ENCODE measurements around the gene BCAR1. TPM values are rescaled to one million over a fixed set of nuclear protein-coding genes. Genes with fewer than 3 reads are reported as not detected.
"Not testable (repeated sequence)": the region's sequence is repeated elsewhere in the genome, so short reads cannot be mapped to it uniquely, and the experiment has no call there.

Gene BCAR1
- total RNA-seq, 4 donors from 2014 or later: 34.6 to 63.7 (median 37.0) TPM

GRCh38 chr16:75246504-75247205 is 4.8 kb downstream of the BCAR1 start:
- Histone ChIP-seq H3K27me3 (no peaks in the 10 kb centered on the region), H3K9me3 (no peaks in the 10 kb centered on the region), H3K27ac (peak overlapping the region; percentile 92 to 97 (median 94)), H3K36me3 (peaks cover 0 to 13% of the 10 kb centered on the region in 2 donors), H3K4me3 (no peak overlapping the region), H3K4me1 (peaks cover 12 to 90% (median 67%) of the 10 kb centered on the region in 3 donors)
- WGBS, 2 donors (ENCODE audit: low coverage in 1 of 2): 60% methylated on average over 1 of the region's 12 CpGs; no CpG with 5 or more reads in 1 of the 2 donors
- no peak for ATAC-seq
- no peak for TF ChIP-seq EP300 (IDR thresholded peaks at IDR 0.05)
- no peak for TF ChIP-seq POLR2AphosphoS5 (IDR thresholded peaks at IDR 0.05)
- TF ChIP-seq POLR2A (IDR thresholded peaks at IDR 0.05): no peak
- TF ChIP-seq CTCF (IDR thresholded peaks at IDR 0.05): no peak

GRCh38 chr16:75244844-75245758 is 6.3 kb downstream of the BCAR1 start:
- peak overlapping the region; percentile 92 to 97 (median 94) for H3K27ac ChIP-seq
- peaks cover 12 to 90% (median 66%) of the 10 kb centered on the region in 3 donors for H3K4me1 ChIP-seq
- 17 to 25% methylated on average over 2 to 7 of the region's 25 CpGs for WGBS, 2 donors (ENCODE audit: low coverage in 1 of 2)
- TF ChIP-seq CTCF (IDR thresholded peaks at IDR 0.05) (no peak), POLR2AphosphoS5 (IDR thresholded peaks at IDR 0.05) (peak; percentile 69)
- peak overlapping the region in 1 of 2 donors; percentile 8 for H3K4me3 ChIP-seq
- H3K36me3 ChIP-seq: peaks cover 0 to 24% of the 10 kb centered on the region in 2 donors
- ATAC-seq: peak; percentile 91
- H3K9me3 ChIP-seq: no peaks in the 10 kb centered on the region
- H3K27me3 ChIP-seq: no peaks in the 10 kb centered on the region

GRCh38 chr16:75244225-75244809 is 7.1 kb downstream of the BCAR1 start:
- Histone ChIP-seq H3K27ac (peak overlapping the region; percentile 92 to 97 (median 94)), H3K4me3 (no peak overlapping the region), H3K9me3 (no peaks in the 10 kb centered on the region), H3K27me3 (no peaks in the 10 kb centered on the region), H3K36me3 (peaks cover 0 to 24% of the 10 kb centered on the region in 2 donors), H3K4me1 (peaks cover 12 to 90% (median 66%) of the 10 kb centered on the region in 3 donors)
- no peak for ATAC-seq
- 56 to 80% methylated on average over 2 to 3 of the region's 7 CpGs for whole genome bisulfite sequencing, 2 donors (ENCODE audit: low coverage in 1 of 2)
- TF ChIP-seq POLR2AphosphoS5 (IDR thresholded peaks at IDR 0.05) (no peak), POLR2A (IDR thresholded peaks at IDR 0.05) (no peak), EP300 (IDR thresholded peaks at IDR 0.05) (no peak), CTCF (IDR thresholded peaks at IDR 0.05) (no peak)

- H3K27ac ChIP-seq: peak overlapping the region in 3 of 4 donors; percentile 92 to 97 (median 95)
- TF ChIP-seq EP300 (IDR thresholded peaks at IDR 0.05): no peak
- no peak for TF ChIP-seq POLR2AphosphoS5 (IDR thresholded peaks at IDR 0.05)
- no peak for TF ChIP-seq POLR2A (IDR thresholded peaks at IDR 0.05)
- TF ChIP-seq CTCF (IDR thresholded peaks at IDR 0.05): no peak
- 49% methylated on average over 8 of the region's 20 CpGs; no CpG with 5 or more reads in 1 of the 2 donors for WGBS, 2 donors (ENCODE audit: low coverage in 1 of 2)
- ATAC-seq: no peak
- no peak overlapping the region for H3K4me3 ChIP-seq
- H3K36me3 ChIP-seq: peaks cover 0 to 24% of the 10 kb centered on the region in 2 donors
- peaks cover 12 to 90% (median 66%) of the 10 kb centered on the region in 3 donors for H3K4me1 ChIP-seq
- no peaks in the 10 kb centered on the region for H3K27me3 ChIP-seq
- H3K9me3 ChIP-seq: no peaks in the 10 kb centered on the region
These were observed 7.7 kb downstream of the BCAR1 start for GRCh38 chr16:75243667-75244224.

GRCh38 chr16:75242436-75243078 is 8.9 kb downstream of the BCAR1 start:
- 80 to 83% methylated on average over 1 to 7 of the region's 27 CpGs for WGBS, 2 donors (ENCODE audit: low coverage in 1 of 2)
- H3K27me3 ChIP-seq, H3K4me3 ChIP-seq, ATAC-seq, H3K9me3 ChIP-seq: not testable (repeated sequence)
- Histone ChIP-seq H3K36me3 (peaks cover 0 to 24% of the 10 kb centered on the region in 2 donors), H3K27ac (peak overlapping the region in 3 of 4 donors; percentile 92 to 97 (median 95)), H3K4me1 (peaks cover 17 to 90% (median 68%) of the 10 kb centered on the region in 3 donors)
